AG04449 (cell line): ENCODE measurements around the gene NTM.

ENCODE experiments used
- CTCF ChIA-PET: fragments of 350-600 bp; formaldehyde crosslinking; extraction: SDS; loops from one replicate; lab custom pipeline; 2021; ENCODE audit warnings: antibody characterized with exemption; lab: Yijun Ruan, JAX
- POLR2A ChIA-PET: fragments of 400-600, 350-600 bp; formaldehyde crosslinking; extraction: SDS; loops from one replicate; lab custom pipeline; 2020; ENCODE audit warnings: antibody characterized with exemption, inconsistent platforms; lab: Yijun Ruan, JAX
- DNase-seq: peaks from one replicate; pipeline ENCODE4 v3.0.0-alpha.2; 2010; ENCODE audit warnings: low read depth, low spot score
- H3K4me3 ChIP-seq: 2 replicates; pipeline ENCODE4 v1.5.1; 2011; ENCODE audit warnings: low read depth, mild to moderate bottlenecking, control low read depth, low read length
- TF ChIP-seq, protein P1 (sequence below): IDR thresholded peaks from one replicate; pipeline ENCODE4 v1.5.1; 2011; ENCODE audit warnings: mild to moderate bottlenecking, moderate library complexity, low read length, control low read depth, inconsistent platforms; ENCODE audit not compliant: insufficient read depth; ENCODE audit errors: missing control alignments

Gene NTM

GRCh38 chr11:131760091-131761061, 390.0 kb downstream of the NTM start:
- peak overlapping the region; percentile 27 for H3K4me3 ChIP-seq
- no peak for DNase-seq
- CTCF ChIA-PET: interaction anchor here (1.5 to 6.5 kb wide), 4 partner anchors 12 to 65 kb away, joined by 3 to 85 read pairs (median 38); no protein-coding TSS in a partner anchor
- TF ChIP-seq, protein P1, sequence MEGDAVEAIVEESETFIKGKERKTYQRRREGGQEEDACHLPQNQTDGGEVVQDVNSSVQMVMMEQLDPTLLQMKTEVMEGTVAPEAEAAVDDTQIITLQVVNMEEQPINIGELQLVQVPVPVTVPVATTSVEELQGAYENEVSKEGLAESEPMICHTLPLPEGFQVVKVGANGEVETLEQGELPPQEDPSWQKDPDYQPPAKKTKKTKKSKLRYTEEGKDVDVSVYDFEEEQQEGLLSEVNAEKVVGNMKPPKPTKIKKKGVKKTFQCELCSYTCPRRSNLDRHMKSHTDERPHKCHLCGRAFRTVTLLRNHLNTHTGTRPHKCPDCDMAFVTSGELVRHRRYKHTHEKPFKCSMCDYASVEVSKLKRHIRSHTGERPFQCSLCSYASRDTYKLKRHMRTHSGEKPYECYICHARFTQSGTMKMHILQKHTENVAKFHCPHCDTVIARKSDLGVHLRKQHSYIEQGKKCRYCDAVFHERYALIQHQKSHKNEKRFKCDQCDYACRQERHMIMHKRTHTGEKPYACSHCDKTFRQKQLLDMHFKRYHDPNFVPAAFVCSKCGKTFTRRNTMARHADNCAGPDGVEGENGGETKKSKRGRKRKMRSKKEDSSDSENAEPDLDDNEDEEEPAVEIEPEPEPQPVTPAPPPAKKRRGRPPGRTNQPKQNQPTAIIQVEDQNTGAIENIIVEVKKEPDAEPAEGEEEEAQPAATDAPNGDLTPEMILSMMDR: no peak
- POLR2A ChIA-PET: interaction anchor here (0.9 to 1.5 kb wide), 2 partner anchors 11 to 304 kb away, joined by 3 to 5 read pairs; no protein-coding TSS in a partner anchor

DNA sequence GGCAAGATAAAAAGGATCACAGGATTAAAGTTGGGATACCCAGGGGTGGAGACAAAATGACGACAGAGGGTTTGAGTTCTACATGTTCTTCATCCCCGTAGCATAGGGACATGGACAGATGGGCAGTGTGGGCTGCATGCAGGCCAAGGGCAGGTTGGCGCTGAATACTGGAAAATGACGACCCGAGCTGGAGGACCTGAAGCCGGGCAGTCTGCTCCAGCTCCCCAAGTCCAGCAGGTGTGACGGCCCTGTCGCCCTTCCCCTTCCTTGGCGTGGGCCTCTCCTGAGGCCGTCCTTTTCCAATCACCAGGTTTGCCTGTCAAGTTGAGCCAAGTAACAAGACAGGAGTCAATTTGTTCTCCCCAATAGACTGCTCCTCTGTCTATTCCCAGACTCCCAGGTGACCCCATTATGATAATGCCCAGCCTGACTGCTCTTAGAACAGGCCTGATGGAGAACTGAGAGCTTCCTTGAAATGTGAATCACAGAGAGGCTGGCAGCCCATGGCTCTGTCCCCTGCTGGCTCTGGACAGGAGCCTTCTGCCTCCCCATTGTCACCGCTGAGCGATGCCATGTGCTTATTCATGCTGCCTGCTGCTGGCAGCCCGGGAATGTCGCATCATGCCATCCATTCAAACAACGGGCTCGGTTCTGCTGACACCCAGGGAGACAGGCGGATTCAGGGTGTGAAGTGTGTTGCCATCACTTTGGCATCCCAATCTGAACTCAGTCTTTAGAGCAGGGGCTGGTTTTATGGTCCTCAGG, 392.1 kb downstream of the NTM start:
- POLR2A ChIA-PET: no interaction called here
- TF ChIP-seq, protein P1: no peak
- no peak overlapping the region for H3K4me3 ChIP-seq
- DNase-seq: no peak
- CTCF ChIA-PET: interaction anchor here (6.5 kb wide), 1 partner anchor 15 kb away, joined by 61 read pairs; no protein-coding TSS in a partner anchor

DNA sequence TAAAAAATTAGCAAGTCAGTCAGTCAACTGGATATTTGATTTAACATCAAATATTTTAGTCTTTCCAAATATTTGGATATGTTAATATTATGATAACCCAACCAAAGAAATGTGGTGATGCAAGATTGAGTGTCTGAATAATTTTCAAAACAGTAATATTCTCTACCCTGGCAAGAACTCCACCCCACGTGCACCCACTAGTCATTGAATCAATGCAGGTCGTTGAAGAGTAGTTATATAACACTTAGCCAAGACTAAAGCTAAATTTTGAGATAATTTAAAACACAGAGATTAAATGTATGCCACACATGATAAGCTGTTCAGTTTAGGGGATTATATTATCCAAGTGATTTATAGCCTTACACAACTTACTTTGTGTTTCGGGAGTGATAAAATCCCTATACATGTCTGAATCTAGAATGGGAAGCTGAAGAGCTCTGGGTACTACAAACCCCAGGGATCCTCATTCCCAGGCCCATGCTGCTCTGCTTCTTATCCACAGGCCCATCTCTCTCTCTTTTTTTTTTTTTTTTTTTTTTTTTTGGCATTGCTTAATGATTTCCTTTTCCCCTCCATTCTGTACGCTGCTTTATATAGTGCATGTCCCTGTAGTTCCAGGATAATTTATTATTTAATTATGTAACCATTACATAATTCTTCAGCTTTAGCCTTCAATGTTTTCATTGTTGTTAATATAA, 392.9 kb downstream of the NTM start:
- CTCF ChIA-PET: interaction anchor here (0.6 to 6.5 kb wide), 4 partner anchors 12 to 1163 kb away, joined by 3 to 61 read pairs (median 3); no protein-coding TSS in a partner anchor

GRCh38 chr11:131764126-131764525, 393.7 kb downstream of the NTM start:
- POLR2A ChIA-PET: interaction anchor here (0.6 kb wide), 1 partner anchor 132 kb away, joined by 3 read pairs; no protein-coding TSS in a partner anchor

More for the DNA sequence above, 392.9 kb downstream of the NTM start:
- DNase-seq: no peak
- H3K4me3 ChIP-seq: no peak overlapping the region
- POLR2A ChIA-PET: no interaction called here
- TF ChIP-seq, protein P1: no peak

DNA sequence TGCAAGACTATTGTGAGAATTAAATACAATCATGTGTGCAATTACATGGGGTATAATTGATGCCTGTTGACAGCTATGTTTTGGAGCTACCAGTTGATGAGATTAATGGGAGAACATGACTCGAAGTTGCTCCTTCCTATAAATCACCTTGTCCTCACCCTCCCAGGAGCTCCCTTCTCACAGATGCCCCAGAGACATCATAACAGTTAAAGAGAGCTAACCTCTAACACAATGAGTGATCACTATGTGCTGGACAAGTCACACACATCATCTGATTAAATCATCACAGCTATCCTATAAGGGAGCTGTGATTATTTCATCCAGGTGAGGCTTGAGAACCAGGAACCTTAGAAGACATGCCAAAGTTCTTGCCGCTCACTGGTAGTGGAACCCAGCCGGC, 394.2 kb downstream of the NTM start:
- CTCF ChIA-PET: interaction anchor here (1.2 to 6.5 kb wide), 2 partner anchors 17 to 90 kb away, joined by 3 to 61 read pairs; no protein-coding TSS in a partner anchor
- TF ChIP-seq, protein P1: no peak
- DNase-seq: no peak
- POLR2A ChIA-PET: interaction anchor here (0.6 kb wide), 1 partner anchor 132 kb away, joined by 3 read pairs; no protein-coding TSS in a partner anchor
- no peak overlapping the region for H3K4me3 ChIP-seq

More at GRCh38 chr11:131764126-131764525, 393.7 kb downstream of the NTM start:
- no peak for DNase-seq
- CTCF ChIA-PET: interaction anchor here (1.2 to 6.5 kb wide), 3 partner anchors 11 to 90 kb away, joined by 3 to 61 read pairs (median 3); no protein-coding TSS in a partner anchor
- TF ChIP-seq, protein P1: no peak
- H3K4me3 ChIP-seq: no peak overlapping the region
